ENCODE results near the gene WDR18. TPM values are rescaled to one million over a fixed set of nuclear protein-coding genes. Genes with fewer than 3 reads are reported as not detected.

WDR18 gene
- 47.9 and 51.5 TPM in 2 replicates for polyA plus RNA-seq (2012; rRNA removed)
- polyA plus RNA-seq (2012; cell fraction: cytosol; rRNA removed): 12.5 and 25.5 TPM in 2 replicates
- polyA plus RNA-seq (2012; cell fraction: nucleus; rRNA removed): 169 and 222 TPM in 2 replicates

DNA sequence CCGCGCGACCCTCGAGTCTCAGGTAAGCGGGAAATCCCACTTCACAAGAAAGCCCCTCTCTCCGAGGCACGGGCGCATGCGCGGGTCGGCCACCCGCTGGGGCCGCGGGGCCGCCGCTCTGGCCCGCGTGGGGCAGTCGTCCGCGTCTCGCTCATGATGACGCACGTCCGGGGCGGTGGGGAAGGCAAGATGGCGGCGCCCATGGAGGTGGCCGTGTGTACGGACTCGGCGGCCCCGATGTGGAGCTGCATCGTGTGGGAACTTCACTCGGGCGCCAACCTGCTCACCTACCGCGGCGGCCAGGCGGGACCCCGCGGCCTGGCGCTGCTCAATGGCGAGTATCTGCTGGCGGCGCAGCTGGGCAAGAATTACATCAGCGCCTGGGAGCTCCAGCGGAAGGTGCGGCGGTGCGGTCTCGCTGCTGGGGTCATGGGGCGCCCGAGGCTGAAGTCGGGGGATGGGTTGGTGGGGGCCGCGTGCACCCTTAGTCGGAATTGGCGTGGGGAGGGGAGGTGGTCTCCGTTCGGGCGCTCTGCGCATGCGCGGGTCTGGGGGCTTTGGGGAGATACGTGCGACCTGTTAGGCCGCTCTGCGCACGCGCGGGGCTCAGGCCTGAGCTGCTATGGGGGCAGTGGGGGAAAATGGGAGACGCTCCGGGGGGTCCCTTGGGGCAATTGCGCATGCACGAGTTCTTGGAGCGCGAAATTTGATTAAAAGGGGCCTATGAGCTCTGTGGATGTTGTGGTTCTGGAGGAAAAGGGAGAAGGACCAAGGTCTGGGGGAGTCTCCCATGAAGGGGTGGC lies at the start of gene WDR18:
Gene WDR18 (plus strand): TSS at position 181 of the 803 bp plus-strand sequence. CDS start 9 bp downstream, at position 190.
- Histone ChIP-seq H3K36me3 (replicated peaks in 1 of 2; ENCODE audit: control insufficient read depth in 1 of 2, insufficient read depth in 2 of 2, low read length in 1 of 2) (peaks cover 3 to 16% of the 10 kb centered on the region in 2 experiments), H4K20me1 (ENCODE audit: insufficient read depth) (no peaks in the 10 kb centered on the region), H3K9ac (peak within 1 kb of the TSS; percentile 92), H3F3A (replicated peaks; ENCODE audit: insufficient read depth) (peaks cover 10% of the 10 kb centered on the region), H3K27ac (ENCODE audit: low read depth in 2 of 2, low read length in 1 of 2) (peak within 1 kb of the TSS; percentile 66 to 89), H3K4me1 (ENCODE audit: control insufficient read depth in 1 of 2, insufficient read depth in 2 of 2, low read depth in 1 of 2, low read length in 1 of 2) (peaks cover 0 to 14% of the 10 kb centered on the region in 2 experiments; a peak in 2 of 4 replicates), H3K27me3 (ENCODE audit: insufficient read depth) (no peaks in the 10 kb centered on the region), H3K9me3 (no peaks in the 10 kb centered on the region), H3K79me2 (ENCODE audit: insufficient read depth) (peaks cover 8% of the 10 kb centered on the region; the same call in 1 of the 2 replicates), H3K4me3 (ENCODE audit: low read depth in 2 of 2, low read length in 1 of 2) (peak within 1 kb of the TSS; percentile 91 to 99), H3K9me2 (no peaks in the 10 kb centered on the region), H2AFZ (ENCODE audit: low read depth) (peak within 1 kb of the TSS; percentile 96), H3K4me2 (peak within 1 kb of the TSS; percentile 87)
- peak; percentile 98 for TF ChIP-seq YY1 (IDR thresholded peaks at IDR 0.05; ENCODE audit: low read depth)
- TF ChIP-seq, protein P1, sequence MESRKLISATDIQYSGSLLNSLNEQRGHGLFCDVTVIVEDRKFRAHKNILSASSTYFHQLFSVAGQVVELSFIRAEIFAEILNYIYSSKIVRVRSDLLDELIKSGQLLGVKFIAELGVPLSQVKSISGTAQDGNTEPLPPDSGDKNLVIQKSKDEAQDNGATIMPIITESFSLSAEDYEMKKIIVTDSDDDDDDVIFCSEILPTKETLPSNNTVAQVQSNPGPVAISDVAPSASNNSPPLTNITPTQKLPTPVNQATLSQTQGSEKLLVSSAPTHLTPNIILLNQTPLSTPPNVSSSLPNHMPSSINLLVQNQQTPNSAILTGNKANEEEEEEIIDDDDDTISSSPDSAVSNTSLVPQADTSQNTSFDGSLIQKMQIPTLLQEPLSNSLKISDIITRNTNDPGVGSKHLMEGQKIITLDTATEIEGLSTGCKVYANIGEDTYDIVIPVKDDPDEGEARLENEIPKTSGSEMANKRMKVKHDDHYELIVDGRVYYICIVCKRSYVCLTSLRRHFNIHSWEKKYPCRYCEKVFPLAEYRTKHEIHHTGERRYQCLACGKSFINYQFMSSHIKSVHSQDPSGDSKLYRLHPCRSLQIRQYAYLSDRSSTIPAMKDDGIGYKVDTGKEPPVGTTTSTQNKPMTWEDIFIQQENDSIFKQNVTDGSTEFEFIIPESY (IDR thresholded peaks at IDR 0.05; ENCODE audit: borderline replicate concordance, low read depth): no peak
- no peak for TF ChIP-seq USF2 (IDR thresholded peaks at IDR 0.05; ENCODE audit: borderline replicate concordance, low read depth, low read length)
- no peak for TF ChIP-seq REST (IDR thresholded peaks at IDR 0.05; ENCODE audit: low read depth, low read length)
- TF ChIP-seq NFIC (IDR thresholded peaks at IDR 0.05; ENCODE audit: borderline replicate concordance): no peak
- TF ChIP-seq TEAD4 (IDR thresholded peaks at IDR 0.05; ENCODE audit: borderline replicate concordance, insufficient read depth): no peak
- TF ChIP-seq MAX (IDR thresholded peaks at IDR 0.05; ENCODE audit: low read depth): peak; percentile 84; the same call in 1 of the 2 replicates
- TF ChIP-seq GATA2 (CRISPR knock-in tag; IDR thresholded peaks at IDR 0.05): no peak
- no peak for TF ChIP-seq RFX5 (IDR thresholded peaks at IDR 0.05; ENCODE audit: low read length)
- no peak for TF ChIP-seq RXRA (IDR thresholded peaks at IDR 0.05; ENCODE audit: borderline replicate concordance, low read depth)
- TF ChIP-seq MEF2A (IDR thresholded peaks at IDR 0.05; ENCODE audit: borderline replicate concordance, low read depth): no peak
- TF ChIP-seq NRF1 (IDR thresholded peaks at IDR 0.05; ENCODE audit: low read depth, low read length): peak; percentile 92
- TF ChIP-seq PBX3 (IDR thresholded peaks at IDR 0.05): no peak; the same call in 1 of the 2 replicates
- peak; percentile 31 for TF ChIP-seq CHD2 (IDR thresholded peaks at IDR 0.05; ENCODE audit: low read length, partially characterized antibody)
- TF ChIP-seq SMC3 (IDR thresholded peaks at IDR 0.05; ENCODE audit: low read depth, low read length): no peak
- TF ChIP-seq FOXJ3 (CRISPR knock-in tag; IDR thresholded peaks at IDR 0.05): no peak
- TF ChIP-seq RAD21 (IDR thresholded peaks at IDR 0.05; ENCODE audit: low read length): no peak
- peak; percentile 30; the same call in 1 of the 2 replicates for TF ChIP-seq POLR2AphosphoS5 (IDR thresholded peaks at IDR 0.05; ENCODE audit: low read depth, low read length)
- peak; percentile 84 for TF ChIP-seq GABPA (IDR thresholded peaks at IDR 0.05; ENCODE audit: low read depth)
- TF ChIP-seq MXI1 (IDR thresholded peaks at IDR 0.05; ENCODE audit: low read depth, low read length): peak; percentile 77
- TF ChIP-seq TAF1 (IDR thresholded peaks at IDR 0.05; ENCODE audit: borderline replicate concordance, low read depth, low read length): peak; percentile 58; the same call in 1 of the 2 replicates
- TF ChIP-seq USF1 (IDR thresholded peaks at IDR 0.05; ENCODE audit: borderline replicate concordance, low read depth): peak; percentile 59; the same call in 1 of the 2 replicates
- TF ChIP-seq EP300 (IDR thresholded peaks at IDR 0.05; ENCODE audit: borderline replicate concordance in 1 of 2, low read depth in 1 of 2, low read length in 1 of 2): no peak
- ChIA-PET POLR2A (interaction anchor here (0.6 to 2.8 kb wide), 14 partner anchors 12 to 1331 kb away, joined by 3 to 23 read pairs (median 5); partner anchors contain the start of genes MED16 and RNU6-9), CTCF (interaction anchor here (0.6 to 10.7 kb wide), 30 partner anchors 11 to 282 kb away, joined by 3 to 161 read pairs (median 4); partner anchors contain the start of genes CFD, KISS1R, PTBP1 and RNU6-2)
- DNase-seq: peak; percentile 99
- WGBS (ENCODE audit: low lambda C conversion rate): 0% methylated on average over 23 of the region's 78 CpGs

Data from SK-N-SH (cell line).